GM21360 (cell line): ENCODE results near the gene MED13L.

Experiments used
- ATAC-seq: cut with Tn5 transposase; IDR thresholded peaks from one replicate; pipeline ENCODE4 v1.9.1; 2021; ENCODE audit warnings: mild to moderate bottlenecking, moderate library complexity; ENCODE audit not compliant: unreplicated experiment

Gene MED13L

GRCh38 chr12:115926037-115926670 is 351.3 kb downstream of the MED13L start:
- no peak for ATAC-seq

- ATAC-seq, result no peak
These were observed 353.6 kb downstream of the MED13L start for GRCh38 chr12:115923851-115924250.

- no peak for ATAC-seq
These were observed 354.4 kb downstream of the MED13L start for GRCh38 chr12:115922952-115923564.

GRCh38 chr12:115920395-115921183 is 356.9 kb downstream of the MED13L start:
- ATAC-seq, result no peak

- ATAC-seq, result no peak
These were observed 358.7 kb downstream of the MED13L start for GRCh38 chr12:115918763-115919162.

- no peak for ATAC-seq
These were observed 360.4 kb downstream of the MED13L start for GRCh38 chr12:115916910-115917668.

GRCh38 chr12:115914122-115914521 is 363.4 kb downstream of the MED13L start:
- no peak for ATAC-seq

GRCh38 chr12:115912440-115912839 is 365.1 kb downstream of the MED13L start:
- no peak for ATAC-seq

GRCh38 chr12:115911360-115911759 is 366.1 kb downstream of the MED13L start:
- ATAC-seq, result no peak

- no peak for ATAC-seq
These were observed 367.4 kb downstream of the MED13L start for GRCh38 chr12:115910057-115910456.
